ENCODE data around the gene RAD51. TPM values are rescaled to one million over a fixed set of nuclear protein-coding genes. Genes with fewer than 3 reads are reported as not detected.

RAD51 gene
- total RNA-seq, 1 donor from 2014 or later = 1.3 TPM

DNA sequence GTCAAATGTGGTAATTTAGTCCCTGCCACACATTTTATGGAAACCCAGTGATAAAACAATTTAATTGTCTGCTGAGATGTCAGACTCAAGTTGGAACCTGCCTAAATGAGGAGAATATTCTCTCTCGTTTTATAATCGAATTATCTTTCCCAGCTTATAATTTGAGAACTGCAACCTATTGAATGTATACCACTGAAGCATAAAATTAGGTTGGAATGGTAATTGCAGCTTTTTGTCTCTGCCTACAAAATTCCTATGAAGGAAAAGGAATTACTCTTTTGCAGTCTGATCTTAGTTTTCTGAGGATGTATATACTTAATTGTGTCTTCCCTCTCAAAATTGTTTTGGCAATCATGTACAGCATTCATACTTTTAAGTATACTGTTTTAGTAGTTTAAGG lies 28.9 kb downstream of the RAD51 start:
- no peak overlapping the region for H3K4me3 ChIP-seq (ENCODE audit: low read depth, low read length)
- H3K36me3 ChIP-seq (ENCODE audit: control insufficient read depth, insufficient read depth, low read length) = no peaks in the 10 kb centered on the region
- TF ChIP-seq, protein P1, sequence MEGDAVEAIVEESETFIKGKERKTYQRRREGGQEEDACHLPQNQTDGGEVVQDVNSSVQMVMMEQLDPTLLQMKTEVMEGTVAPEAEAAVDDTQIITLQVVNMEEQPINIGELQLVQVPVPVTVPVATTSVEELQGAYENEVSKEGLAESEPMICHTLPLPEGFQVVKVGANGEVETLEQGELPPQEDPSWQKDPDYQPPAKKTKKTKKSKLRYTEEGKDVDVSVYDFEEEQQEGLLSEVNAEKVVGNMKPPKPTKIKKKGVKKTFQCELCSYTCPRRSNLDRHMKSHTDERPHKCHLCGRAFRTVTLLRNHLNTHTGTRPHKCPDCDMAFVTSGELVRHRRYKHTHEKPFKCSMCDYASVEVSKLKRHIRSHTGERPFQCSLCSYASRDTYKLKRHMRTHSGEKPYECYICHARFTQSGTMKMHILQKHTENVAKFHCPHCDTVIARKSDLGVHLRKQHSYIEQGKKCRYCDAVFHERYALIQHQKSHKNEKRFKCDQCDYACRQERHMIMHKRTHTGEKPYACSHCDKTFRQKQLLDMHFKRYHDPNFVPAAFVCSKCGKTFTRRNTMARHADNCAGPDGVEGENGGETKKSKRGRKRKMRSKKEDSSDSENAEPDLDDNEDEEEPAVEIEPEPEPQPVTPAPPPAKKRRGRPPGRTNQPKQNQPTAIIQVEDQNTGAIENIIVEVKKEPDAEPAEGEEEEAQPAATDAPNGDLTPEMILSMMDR (IDR thresholded peaks at IDR 0.05; ENCODE audit: insufficient read depth, low read length, poor library complexity, severe bottlenecking) = no peak
- DNase-seq (ENCODE audit: low read depth) = no peak
- no peaks in the 10 kb centered on the region for H3K27me3 ChIP-seq (ENCODE audit: control insufficient read depth, insufficient read depth, low read length)

DNA sequence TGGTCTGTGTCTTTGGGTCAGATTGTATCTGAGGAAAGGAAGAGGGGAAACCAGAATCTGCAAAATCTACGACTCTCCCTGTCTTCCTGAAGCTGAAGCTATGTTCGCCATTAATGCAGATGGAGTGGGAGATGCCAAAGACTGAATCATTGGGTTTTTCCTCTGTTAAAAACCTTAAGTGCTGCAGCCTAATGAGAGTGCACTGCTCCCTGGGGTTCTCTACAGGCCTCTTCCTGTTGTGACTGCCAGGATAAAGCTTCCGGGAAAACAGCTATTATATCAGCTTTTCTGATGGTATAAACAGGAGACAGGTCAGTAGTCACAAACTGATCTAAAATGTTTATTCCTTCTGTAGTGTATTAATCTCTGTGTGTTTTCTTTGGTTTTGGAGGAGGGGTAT lies 36.1 kb downstream of the RAD51 start:
- H3K4me3 ChIP-seq (ENCODE audit: low read depth, low read length) = no peak overlapping the region
- peaks cover 1% of the 10 kb centered on the region for H3K36me3 ChIP-seq (ENCODE audit: control insufficient read depth, insufficient read depth, low read length)
- DNase-seq (ENCODE audit: low read depth) = no peak
- TF ChIP-seq, protein P1 (IDR thresholded peaks at IDR 0.05; ENCODE audit: insufficient read depth, low read length, poor library complexity, severe bottlenecking) = no peak
- no peaks in the 10 kb centered on the region for H3K27me3 ChIP-seq (ENCODE audit: control insufficient read depth, insufficient read depth, low read length)

DNA sequence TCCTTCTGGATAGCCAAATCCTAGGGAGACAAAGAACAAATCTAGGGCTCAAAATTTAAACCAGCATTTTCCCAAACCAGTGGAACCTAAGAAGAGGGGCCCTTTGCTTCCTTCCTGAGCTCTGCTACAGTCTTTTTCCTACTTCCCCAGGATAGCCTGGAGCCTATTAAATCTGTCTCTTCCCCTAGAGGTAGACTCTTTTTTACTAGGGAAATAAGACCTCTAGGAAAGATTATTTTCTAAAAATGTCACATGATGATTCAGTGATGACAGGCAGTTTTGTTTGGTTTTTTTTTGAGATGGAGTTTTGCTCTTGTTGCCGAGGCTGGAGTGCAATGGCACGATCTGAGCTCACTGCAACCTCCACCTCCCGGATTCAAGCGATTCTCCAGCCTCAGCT lies 41.6 kb downstream of the RAD51 start:
- TF ChIP-seq, protein P1 (IDR thresholded peaks at IDR 0.05; ENCODE audit: insufficient read depth, low read length, poor library complexity, severe bottlenecking) = no peak
- H3K4me3 ChIP-seq (ENCODE audit: low read depth, low read length) = no peak overlapping the region
- peaks cover 1% of the 10 kb centered on the region for H3K36me3 ChIP-seq (ENCODE audit: control insufficient read depth, insufficient read depth, low read length)
- no peak for DNase-seq (ENCODE audit: low read depth)
- H3K27me3 ChIP-seq (ENCODE audit: control insufficient read depth, insufficient read depth, low read length) = no peaks in the 10 kb centered on the region

DNA sequence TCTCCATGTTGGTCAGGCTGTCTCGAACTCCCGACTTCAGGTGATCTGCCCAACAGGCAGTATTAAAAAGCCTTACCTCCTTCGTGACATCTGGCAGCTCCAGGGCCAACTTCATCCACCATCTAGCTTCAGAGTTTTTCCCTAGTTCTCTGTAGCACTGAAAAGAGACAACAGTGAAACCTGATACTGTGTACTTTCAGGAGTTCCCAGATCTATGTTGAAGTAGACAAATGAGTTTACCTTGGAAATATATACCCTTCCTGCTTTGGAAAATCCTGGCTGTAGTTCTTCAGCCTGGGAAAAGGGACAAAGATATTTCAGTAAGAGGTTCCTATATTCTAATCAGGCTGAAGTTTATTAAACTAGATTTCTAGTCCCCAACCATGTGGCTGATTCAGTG lies 42.1 kb downstream of the RAD51 start:
- TF ChIP-seq, protein P1 (IDR thresholded peaks at IDR 0.05; ENCODE audit: insufficient read depth, low read length, poor library complexity, severe bottlenecking) = no peak
- no peak for DNase-seq (ENCODE audit: low read depth)
- H3K36me3 ChIP-seq (ENCODE audit: control insufficient read depth, insufficient read depth, low read length) = peaks cover 1% of the 10 kb centered on the region

DNA sequence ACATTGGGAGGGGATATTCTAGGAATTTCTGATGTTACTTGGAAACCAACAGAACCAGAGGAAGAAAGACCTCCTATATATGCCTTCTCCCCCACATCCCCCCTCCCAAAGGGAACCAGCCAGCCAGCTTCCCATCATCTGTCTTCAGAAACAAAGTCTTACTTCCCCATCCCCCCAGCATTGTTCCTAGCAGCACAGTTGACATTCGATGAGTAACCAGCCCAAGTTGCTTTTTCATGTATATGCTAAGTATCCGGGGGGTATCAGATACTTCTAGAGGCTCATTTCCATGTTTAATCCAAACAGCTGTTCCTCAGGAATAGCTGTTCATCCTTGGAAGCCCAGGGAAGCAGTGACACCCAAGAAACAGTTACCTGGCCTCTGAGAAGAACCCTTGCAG lies 44.1 kb downstream of the RAD51 start:
- no peaks in the 10 kb centered on the region for H3K27me3 ChIP-seq (ENCODE audit: control insufficient read depth, insufficient read depth, low read length)
- TF ChIP-seq, protein P1 (IDR thresholded peaks at IDR 0.05; ENCODE audit: insufficient read depth, low read length, poor library complexity, severe bottlenecking) = no peak
- no peaks in the 10 kb centered on the region for H3K36me3 ChIP-seq (ENCODE audit: control insufficient read depth, insufficient read depth, low read length)
- no peak overlapping the region for H3K4me3 ChIP-seq (ENCODE audit: low read depth, low read length)
- DNase-seq (ENCODE audit: low read depth) = no peak

More for the DNA sequence above, 42.1 kb downstream of the RAD51 start:
- H3K4me3 ChIP-seq (ENCODE audit: low read depth, low read length) = no peak overlapping the region
- H3K27me3 ChIP-seq (ENCODE audit: control insufficient read depth, insufficient read depth, low read length) = no peaks in the 10 kb centered on the region

- TF ChIP-seq, protein P1 (IDR thresholded peaks at IDR 0.05; ENCODE audit: insufficient read depth, low read length, poor library complexity, severe bottlenecking) = no peak
- no peak for DNase-seq (ENCODE audit: low read depth)
- Histone ChIP-seq H3K27me3 (ENCODE audit: control insufficient read depth, insufficient read depth, low read length) (no peaks in the 10 kb centered on the region), H3K4me3 (ENCODE audit: low read depth, low read length) (no peak overlapping the region), H3K36me3 (ENCODE audit: control insufficient read depth, insufficient read depth, low read length) (no peaks in the 10 kb centered on the region)
Measured at GRCh38 chr15:40739854-40740253, 44.9 kb downstream of the RAD51 start.

All from kidney epithelial cell (primary cell).